Ishikawa (cell line): ENCODE results near the gene MLANA.

Experiments
- MAX ChIP-seq: IDR thresholded peaks from 2 replicates; pipeline ENCODE4 v1.6.1; 2012
- NFIC ChIP-seq: IDR thresholded peaks from 2 replicates; pipeline ENCODE4 v1.6.1; 2012
- RAD21 ChIP-seq: IDR thresholded peaks from 2 replicates; pipeline ENCODE4 v1.6.1; 2012; ENCODE audit warnings: low read depth
- TEAD4 ChIP-seq: IDR thresholded peaks from 2 replicates; pipeline ENCODE4 v1.6.1; 2012

GRCh38 chr9:5950261-5950660 is 59.6 kb downstream of the MLANA start:
- TF ChIP-seq NFIC (no peak), TEAD4 (no peak), MAX (no peak), RAD21 (no peak)
